ENCODE data around the gene GMCL1.
"Not testable (repeated sequence)": the region's sequence is repeated elsewhere in the genome, so short reads cannot be mapped to it uniquely, and the experiment has no call there.

Gene GMCL1, protein sequence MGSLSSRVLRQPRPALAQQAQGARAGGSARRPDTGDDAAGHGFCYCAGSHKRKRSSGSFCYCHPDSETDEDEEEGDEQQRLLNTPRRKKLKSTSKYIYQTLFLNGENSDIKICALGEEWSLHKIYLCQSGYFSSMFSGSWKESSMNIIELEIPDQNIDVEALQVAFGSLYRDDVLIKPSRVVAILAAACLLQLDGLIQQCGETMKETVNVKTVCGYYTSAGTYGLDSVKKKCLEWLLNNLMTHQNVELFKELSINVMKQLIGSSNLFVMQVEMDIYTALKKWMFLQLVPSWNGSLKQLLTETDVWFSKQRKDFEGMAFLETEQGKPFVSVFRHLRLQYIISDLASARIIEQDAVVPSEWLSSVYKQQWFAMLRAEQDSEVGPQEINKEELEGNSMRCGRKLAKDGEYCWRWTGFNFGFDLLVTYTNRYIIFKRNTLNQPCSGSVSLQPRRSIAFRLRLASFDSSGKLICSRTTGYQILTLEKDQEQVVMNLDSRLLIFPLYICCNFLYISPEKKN

DNA sequence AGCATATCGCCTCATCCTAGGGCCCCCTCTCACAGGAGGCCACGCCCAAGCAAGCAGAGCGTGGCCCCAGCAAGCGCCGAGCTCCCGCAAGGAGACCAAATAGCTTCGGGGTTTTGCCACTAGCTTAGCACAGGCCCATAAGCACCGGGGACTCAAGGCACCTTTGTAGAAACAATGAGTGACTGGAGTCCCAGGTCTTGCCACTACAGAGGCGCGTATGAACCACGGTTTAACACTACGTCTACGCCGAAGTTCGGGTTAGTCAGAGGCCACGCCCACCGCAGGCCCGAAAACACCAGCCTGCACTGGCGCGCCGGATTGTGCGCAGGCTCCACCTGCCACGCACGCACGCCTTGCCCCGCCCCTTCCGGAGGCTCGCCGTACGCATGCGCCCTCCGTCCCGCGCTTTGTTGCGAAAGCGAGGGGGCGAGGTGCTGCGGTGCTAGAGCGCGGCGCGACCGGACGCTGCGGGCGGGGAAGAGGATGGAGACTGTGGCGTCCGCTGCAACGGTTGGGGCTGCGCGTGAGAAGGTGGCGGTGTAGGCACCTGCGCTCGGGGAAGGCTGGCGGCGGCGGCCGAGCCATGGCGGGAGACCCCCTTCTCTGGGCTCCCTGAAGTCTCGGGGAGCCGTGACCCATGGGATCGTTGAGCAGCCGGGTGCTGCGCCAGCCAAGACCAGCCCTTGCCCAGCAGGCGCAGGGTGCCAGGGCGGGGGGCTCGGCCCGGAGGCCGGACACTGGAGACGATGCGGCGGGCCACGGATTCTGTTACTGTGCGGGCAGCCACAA, at the start of gene GMCL1:
Gene GMCL1, plus strand, starts transcription at position 405 of the 789 bp plus-strand sequence. Its CDS starts 233 bp downstream, at position 638.
- DNase-seq = peak; percentile 92

DNA sequence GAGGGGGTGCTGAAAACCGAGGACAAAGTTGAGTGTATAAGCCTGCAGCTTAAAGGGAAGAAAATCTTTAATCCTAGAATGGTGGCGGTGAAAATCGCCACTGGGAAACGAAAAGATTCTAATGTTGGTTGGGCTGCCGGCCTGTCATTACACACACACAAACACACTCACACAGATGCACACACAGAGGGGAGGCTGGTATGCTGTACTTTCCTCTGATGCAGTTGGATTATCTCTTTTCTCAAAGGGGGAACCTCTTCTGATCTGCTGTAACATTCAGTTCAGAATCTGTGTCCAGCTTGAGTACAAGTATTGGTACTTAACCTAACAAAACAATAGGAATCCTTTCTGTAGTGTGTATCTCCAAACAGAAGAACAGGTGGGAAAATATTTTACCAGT, 48.5 kb upstream of the GMCL1 start:
- DNase-seq = no peak

DNA sequence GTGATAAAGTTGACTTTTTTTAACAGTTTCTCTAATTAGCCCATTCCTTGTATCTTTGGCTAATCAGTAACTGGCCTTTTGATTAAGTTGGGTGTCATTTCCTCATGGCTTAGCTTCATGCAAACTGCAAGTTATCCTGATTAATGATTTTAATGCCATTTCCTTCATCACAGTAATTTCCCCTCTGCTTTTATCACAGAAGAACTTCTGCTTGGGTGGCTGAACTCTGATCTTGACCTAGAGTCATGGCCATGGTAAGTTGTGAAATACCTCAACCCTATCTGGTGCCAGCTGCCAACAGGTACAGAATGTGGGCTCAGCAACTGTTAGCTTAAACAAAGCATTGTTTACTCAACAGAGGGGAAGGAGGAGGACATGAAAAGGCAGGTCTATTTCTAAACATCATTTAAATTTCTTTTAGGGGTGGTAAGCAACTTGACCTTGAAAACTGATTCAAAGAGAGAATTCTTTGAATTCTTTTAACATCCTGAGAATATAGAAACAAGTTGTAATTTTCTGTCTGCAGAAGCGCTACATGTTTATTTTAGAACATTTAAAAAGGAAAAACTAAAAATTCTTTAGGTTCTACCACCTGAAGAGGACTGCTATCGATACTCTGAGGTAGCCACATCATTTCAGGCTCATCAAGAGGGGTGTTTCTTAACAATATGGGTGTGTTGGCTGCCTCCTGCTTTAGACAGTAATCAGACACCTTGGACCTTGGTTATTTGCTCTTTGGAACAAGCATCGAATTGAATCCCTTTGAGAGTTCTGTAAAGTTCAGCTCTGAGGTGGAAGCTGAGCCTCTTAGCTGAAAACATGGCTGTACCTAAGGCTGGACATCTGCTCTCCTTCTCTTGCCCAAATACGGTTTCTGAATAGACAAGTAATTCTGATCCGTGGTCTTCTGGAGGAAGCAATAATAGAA, 47.9 kb upstream of the GMCL1 start:
- peak; percentile 15 for DNase-seq

DNA sequence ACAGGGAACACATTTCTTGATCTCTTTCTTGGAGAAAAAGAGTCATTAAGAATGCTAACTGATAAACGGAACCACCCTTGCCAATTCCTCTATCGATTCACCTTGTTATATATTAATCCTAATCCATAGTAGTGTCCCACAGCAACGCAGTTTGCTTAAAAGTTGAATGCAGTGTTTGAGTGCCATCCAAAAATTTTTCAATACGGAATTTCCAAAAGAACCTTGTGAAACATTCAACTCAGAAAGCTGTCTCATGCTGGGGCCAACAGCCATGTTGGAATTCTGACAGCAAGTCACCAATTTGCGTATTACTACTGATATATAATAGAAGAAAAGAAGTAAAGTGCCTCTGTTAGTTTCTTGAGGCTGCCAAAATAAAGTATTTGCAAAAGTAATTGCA, 45.2 kb upstream of the GMCL1 start:
- DNase-seq = no peak

DNA sequence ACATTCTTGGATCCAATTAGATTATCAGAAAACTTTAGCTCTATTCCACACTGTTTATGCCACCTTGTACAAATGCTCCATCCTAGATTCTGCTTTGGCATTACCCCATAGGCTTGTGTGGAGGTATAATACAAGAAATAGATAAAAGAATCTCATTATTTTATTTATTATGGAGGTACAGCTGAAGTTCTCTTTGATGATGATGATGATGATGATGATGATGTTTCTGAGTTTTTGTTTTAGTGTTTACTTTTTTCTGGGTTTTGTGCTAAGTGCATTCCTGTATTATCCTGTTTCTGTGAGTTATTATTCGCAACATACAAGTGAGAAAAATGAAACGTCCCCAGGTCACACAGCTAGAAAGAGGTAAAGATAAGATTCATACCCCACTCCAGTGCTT, 44.1 kb upstream of the GMCL1 start:
- DNase-seq = no peak

DNA sequence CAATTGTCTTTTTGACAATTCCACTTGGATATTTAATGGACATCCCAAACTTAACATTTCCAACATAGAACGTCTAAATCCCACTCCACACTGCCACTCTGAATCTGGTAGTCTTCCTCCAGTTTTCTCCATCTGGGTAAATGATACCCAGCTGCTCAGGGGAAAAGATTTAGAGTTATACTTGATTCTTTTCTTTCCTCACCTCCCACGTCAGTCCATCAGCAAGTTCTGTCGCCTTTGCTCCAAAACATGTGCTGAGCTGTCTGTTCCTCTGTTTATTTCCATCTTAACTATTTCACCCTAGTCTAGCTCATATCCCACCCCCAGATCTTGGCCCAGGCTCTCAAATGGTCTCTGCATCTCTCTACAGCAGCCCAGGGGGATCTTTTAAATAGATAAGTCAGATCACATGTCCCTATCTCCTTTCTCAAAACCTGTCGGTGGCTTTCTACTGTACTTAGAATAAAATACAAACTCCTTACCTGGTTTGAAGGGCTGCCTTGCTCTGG, 43.4 kb upstream of the GMCL1 start:
- no peak for DNase-seq

DNA sequence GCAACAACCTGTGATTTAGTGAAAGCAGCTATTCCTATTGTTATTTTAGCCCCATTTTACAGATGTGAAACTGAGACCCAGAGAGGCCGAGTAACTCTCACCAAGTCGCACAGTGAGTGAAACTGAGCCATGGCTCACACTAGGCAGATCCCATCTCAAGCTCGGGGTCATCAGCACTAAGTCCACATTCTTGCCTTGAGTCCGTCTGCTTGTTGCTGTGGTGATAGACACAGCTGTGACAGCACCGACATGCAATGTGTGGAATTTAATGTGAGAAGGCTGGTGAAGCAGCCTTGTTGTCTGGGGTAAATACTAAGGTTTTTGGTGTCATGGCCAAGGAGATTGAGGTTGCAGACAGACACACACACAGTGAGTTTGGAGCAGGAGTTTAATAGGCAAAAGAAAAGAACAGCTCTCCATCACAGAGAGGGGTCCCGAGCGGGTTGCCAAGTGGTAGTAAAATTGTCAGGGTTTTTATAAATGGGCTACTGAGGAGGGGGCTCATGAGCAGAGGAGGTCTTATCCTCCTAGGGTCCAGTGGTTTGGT, 40.2 kb upstream of the GMCL1 start:
- DNase-seq = no peak

DNA sequence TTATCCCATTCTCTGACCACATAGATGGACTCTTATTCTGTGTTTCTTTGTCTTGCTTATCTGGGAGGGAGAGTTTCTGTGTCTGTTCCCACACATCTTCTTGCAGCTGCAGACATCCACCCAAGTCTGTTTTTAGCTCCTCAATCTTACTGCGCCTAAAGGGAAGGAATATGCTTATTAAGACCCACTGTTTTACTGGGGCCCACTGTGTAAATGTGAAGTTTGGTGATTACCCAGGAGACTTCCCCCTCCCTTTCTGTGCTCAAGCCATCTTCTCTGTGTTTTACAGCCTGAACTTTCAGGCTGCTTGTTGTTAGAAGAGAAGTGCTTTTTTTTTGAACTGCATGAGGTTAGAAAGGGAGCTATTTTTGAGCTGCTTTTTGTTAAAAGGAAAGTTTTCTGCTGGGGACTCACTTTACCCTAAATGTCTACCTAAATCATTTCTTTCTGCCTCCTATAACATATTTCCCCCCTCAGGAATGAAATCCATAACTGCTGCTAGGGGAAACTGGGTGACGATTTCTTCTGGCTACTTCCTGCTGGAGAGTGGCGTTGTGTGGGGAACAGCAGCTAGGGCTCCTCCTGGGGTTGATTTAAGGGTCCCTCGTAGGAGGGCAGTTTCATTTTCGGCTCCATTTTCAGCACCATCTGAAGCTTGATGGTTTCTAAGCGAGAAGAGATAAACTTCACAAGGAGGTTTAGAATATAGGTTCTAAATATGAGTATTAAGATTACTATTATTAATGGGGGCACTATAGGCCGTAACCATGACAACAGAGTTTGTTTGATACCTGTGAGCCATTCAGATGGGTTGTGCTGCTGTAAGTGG, 39.5 kb upstream of the GMCL1 start:
- DNase-seq = no peak

DNA sequence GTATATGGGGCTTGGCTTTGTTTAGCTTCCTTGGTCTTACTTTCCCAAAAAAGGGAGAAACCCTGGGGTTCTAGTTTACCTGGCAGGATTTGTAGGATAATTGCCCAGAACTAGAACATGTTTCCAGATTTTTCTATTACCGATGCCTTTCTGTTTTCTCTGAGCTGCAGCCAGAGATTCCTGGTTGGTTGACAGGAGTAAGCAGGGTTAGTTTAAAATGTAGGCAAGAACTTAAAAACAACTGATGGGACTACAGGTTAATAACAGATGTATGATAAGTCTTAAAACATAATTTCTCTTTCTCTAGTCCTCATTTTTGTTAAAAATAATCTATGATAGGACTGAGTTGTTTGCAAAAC, 38.9 kb upstream of the GMCL1 start:
- DNase-seq = no peak

DNA sequence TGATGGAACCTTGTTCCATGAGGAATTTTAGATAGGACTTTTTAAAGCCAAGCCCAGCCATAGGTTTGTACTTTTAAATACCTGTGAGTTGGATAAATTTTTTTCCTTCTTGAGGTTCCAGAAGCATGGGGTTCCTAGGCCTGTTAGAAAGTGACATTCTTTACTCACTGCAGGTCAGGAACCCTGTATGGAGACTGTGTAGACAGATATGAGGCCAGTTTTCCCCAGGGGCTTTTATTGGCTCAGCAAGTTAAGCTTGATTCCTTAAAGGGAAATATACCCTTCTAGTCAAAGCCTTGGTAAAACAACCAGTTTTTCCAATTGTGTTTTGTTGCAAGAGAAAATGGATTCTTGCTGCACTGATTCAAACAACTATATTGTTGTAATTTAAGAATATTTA, 38.4 kb upstream of the GMCL1 start:
- DNase-seq = no peak

DNA sequence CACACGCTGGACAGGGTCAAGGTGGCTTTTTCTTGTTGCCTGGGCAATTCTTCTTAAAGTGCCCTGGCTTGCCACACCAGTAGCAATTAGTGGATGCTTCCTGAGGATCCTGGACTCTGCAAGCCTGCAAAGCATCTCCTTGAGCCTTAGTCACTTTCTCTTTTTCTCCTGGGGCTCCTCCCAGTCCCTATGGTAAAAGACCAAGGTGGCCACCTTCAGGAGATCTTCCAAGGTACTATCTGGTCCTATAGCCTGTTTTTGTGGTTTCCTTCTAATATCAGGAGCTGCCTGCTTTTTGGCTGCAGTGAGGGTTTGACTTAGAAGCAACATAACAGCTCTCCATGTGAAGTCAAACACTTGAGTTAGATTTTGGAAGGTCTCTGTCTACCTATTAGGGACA, 33.3 kb upstream of the GMCL1 start:
- DNase-seq = no peak

DNA sequence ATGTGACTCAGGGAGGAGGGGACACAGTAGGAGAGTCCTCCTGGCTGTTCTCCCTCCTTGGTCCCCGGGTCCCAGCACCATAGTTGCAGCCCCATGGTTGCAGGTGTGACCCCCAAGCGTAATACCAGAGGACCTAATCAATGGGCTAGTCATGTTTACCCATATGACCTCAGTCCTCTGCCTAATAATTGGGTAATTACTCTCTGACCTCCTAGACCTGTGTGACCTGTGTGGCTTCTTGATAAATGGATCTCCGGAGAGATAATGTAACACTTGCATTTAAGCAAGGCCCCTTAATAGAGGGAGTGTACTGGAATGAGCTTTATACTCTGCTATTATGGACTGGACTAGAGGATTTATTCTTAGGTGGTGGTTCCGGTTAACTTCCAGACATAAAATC, 32.2 kb upstream of the GMCL1 start:
- no peak for DNase-seq

DNA sequence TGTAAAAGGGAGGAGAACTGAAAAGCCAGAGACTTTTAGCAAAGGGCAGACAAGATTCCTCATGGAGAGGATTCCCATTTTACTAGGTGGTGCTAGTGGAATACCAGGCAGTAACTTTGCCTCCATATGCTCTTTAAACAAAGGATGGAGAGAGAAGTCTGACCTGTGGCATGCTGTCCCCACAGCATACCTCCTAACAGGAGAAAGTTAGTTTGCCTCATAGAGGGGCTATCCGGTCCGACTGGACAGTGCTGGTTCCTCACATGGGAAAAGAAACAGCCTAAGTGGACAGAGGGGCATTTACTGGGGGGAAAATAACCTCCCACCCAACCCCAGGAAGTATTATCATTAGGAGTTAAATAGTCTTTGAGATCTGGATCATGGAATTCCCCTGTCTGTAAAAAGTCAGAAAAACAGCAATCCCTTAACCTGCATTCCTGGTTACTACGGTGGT, 31.6 kb upstream of the GMCL1 start:
- no peak for DNase-seq

DNA sequence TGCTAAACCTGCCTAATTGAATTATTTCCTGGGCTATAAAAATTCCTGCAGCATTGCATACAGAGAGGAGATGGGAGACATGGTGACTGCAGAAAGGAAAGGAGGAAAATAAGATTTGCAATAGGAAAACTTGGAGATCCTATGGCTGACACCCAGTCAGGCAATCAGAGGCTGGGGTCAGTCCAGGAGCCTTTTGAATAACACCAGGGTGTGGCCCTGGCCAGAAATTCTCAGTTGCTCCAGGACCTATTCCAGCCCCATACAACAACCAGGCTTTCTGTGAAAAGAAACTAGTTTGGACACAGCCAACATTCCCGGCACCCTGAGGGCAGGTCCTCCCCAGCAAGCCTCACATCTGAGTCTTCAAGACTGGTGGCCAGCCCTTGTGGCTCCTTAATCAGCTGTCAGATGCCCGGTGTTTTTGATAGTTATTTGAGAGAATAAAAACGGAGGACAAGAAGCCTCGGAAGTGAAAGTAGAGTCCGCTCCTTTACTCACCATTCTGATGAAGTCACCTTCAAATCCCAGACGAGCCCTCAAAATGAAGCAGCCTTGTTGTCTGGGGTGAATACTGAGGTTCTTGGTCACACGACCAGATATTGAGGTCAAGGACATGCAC, 31.1 kb upstream of the GMCL1 start:
- DNase-seq = no peak

DNA sequence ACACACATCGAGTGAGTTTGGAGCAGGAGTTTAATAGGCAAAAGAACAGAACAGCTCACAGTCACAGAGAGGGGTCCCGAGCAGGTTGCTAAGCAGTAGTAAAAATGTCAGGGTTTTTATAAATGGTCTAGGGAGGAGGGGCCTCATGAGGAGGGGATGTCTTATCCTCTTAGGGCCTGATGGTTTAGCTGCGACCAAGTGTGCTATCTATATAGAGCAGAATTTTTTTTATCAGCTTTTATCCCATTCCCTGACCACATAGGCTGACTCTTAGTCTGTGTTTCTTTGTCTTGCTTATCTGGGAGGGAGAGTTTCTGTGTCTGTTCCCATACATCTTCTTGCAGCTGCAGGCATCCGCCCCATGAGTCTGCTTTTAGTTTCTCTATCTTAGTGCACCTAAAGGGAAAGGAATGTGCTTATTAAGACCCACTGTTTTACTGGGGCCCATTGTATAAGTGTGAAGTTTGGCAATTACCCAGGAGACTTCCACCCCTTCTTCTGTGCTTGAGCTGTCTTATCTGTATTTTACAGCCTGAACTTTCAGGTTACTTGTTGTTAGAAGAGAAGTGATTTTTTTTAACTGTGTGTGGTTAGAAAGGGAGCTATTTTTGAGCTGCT, 30.4 kb upstream of the GMCL1 start:
- DNase-seq = no peak

DNA sequence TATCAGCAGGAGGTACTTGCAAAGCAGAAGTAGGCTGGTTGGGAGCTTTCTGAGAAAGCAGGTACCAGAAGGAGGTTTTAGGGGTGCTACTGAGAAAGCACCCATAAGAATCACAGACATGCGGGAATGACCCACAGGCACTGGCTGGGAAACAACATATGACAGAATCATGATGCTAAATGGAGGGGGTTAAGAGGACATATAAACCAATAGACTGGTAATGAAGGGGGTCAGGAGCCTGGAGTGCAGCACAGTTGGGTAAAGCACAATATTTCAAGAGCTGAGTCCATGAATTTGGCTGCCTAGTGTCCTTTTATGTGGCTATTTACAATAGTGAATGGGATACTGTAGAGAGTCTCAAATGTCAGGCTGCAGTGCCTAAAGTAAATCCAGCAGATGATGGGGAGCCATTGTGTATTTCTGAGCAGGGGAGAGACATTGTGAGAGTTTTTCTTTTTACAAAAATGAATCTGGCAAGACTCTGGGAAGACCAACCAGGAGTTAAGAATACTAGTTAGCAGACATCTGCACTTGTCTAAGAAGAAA, 27.6 kb upstream of the GMCL1 start:
- no peak for DNase-seq

DNA sequence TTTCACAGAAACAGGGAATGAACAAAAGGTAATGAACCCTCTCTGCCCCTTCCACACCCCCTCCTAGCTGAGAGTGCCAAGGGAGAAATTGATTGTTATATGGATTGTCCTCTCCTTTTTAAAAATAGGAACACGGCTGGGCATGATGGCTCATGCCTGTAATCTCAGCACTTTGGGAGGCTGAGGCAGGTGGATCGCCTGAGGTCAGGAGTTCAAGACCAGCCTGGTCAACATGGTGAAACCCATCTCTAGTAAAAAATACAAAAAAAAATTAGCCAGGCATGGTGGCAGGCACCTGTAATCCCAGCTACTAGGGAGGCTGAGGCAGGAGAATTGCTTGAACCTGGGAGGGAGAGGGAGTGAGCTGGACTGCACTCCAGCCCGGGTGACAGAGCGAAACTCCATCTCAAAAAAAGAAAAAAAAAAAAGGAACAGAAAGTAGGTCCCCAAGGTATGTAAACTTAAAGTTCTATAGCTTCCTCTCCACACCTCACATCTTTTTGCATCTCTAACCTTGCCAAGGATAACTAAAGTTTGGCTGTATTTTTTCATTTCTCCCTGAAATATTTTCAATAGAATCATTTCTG, 26.6 kb upstream of the GMCL1 start:
- not testable (repeated sequence) for DNase-seq

DNA sequence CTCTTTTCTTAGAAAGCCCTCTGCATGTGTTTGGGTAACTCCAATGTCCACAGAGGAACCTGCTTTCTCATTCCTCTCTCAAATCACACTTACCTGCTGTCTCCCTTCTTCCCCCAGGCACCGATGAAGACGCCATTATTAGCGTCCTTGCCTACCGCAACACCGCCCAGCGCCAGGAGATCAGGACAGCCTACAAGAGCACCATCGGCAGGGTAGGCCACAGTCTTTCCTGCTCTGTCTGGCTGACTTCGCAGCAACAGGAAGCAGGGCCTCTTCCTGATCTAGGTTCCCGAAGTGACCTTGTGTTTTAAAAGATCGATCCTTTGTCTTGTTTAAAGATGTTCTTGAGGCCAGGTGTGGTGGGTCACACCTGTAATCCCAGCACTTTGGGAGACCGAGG, 25.0 kb upstream of the GMCL1 start:
- DNase-seq = no peak

DNA sequence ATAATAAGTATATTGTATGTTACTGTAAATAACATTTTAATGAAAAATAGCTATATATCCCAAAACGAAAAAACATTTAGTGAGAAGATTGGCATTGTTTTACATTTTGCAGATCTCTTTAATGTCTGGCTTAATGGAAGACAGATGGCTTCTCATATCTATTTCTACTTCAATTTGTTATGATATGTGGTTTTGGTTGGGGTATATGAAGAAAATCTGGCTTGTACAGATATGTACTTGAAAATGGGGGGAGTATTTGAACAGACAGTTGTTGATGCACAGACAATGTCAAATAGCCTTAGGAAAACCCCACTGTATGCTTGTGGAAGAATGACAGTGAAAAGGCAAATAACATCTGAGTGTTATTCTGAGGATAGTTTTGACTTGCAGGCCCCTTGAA, 23.6 kb upstream of the GMCL1 start:
- no peak for DNase-seq

Measured in NCI-H2029 (cell line).